Chondrocyte (in vitro differentiated cells): ENCODE data around the gene CREB5. TPM values are rescaled to one million over a fixed set of nuclear protein-coding genes. Genes with fewer than 3 reads are reported as not detected.

Experiments
- DNase-seq: peaks from one replicate; pipeline ENCODE4 v3.0.0; 2021; ENCODE audit warnings: mixed read lengths, low spot score
- H3K27ac Mint-ChIP-seq: one replicate; pipeline ENCODE4 v1.8.0; 2021; ENCODE audit warnings: mild to moderate bottlenecking, moderate library complexity, mixed read lengths; ENCODE audit not compliant: unreplicated experiment
- H3K27me3 Mint-ChIP-seq: 2 replicates; pipeline ENCODE4 v1.8.0; 2021; ENCODE audit warnings: low read depth, mixed read lengths
- H3K36me3 Mint-ChIP-seq: 2 replicates; pipeline ENCODE4 v1.8.0; 2021; ENCODE audit warnings: low read depth, mixed read lengths
- H3K4me1 Mint-ChIP-seq: 2 replicates; pipeline ENCODE4 v1.8.0; 2021; ENCODE audit warnings: low read depth, mild to moderate bottlenecking, mixed read lengths
- H3K4me3 Mint-ChIP-seq: one replicate; pipeline ENCODE4 v1.8.0; 2021; ENCODE audit warnings: mild to moderate bottlenecking, moderate library complexity, mixed read lengths; ENCODE audit not compliant: unreplicated experiment
- H3K9me3 Mint-ChIP-seq: 2 replicates; pipeline ENCODE4 v1.8.0; 2021; ENCODE audit warnings: low read depth, mixed read lengths
- CTCF ChIP-seq: fragments of 200-600 bp; sonication (generic); IDR thresholded peaks from 2 replicates; pipeline ENCODE4 v1.5.0; 2021; ENCODE audit warnings: antibody characterized with exemption, mild to moderate bottlenecking, moderate library complexity
- total RNA-seq: library from RNA; stranded (reverse); gene quantifications from 3 replicates; pipeline ENCODE4 v1.2.1, GENCODE V29; 2021

Gene CREB5
- total RNA-seq, 1 donor from 2014 or later, result 8.2 TPM

GRCh38 chr7:28697913-28698563 lies 285.7 kb downstream of the CREB5 start:
- H3K36me3 Mint-ChIP-seq, result no peaks in the 10 kb centered on the region
- H3K27me3 Mint-ChIP-seq, result no peaks in the 10 kb centered on the region
- no peak overlapping the region for H3K4me3 Mint-ChIP-seq
- peaks cover 32% of the 10 kb centered on the region for H3K4me1 Mint-ChIP-seq
- no peak for DNase-seq
- H3K27ac Mint-ChIP-seq, result peak overlapping the region; percentile 8
- peaks cover 3% of the 10 kb centered on the region for H3K9me3 Mint-ChIP-seq
- no peak for TF ChIP-seq CTCF

- no peak for TF ChIP-seq CTCF
- Mint-ChIP-seq H3K27me3 (no peaks in the 10 kb centered on the region), H3K4me1 (peaks cover 32% of the 10 kb centered on the region), H3K4me3 (no peak overlapping the region), H3K9me3 (peaks cover 5% of the 10 kb centered on the region), H3K36me3 (no peaks in the 10 kb centered on the region), H3K27ac (no peak overlapping the region)
- no peak for DNase-seq
These were observed 286.5 kb downstream of the CREB5 start for GRCh38 chr7:28698840-28699239.

GRCh38 chr7:28700096-28700495 lies 287.8 kb downstream of the CREB5 start:
- Mint-ChIP-seq H3K4me1 (peaks cover 32% of the 10 kb centered on the region), H3K27me3 (no peaks in the 10 kb centered on the region), H3K4me3 (no peak overlapping the region), H3K27ac (peak overlapping the region; percentile 84), H3K9me3 (peaks cover 5% of the 10 kb centered on the region), H3K36me3 (no peaks in the 10 kb centered on the region)
- no peak for TF ChIP-seq CTCF
- no peak for DNase-seq

GRCh38 chr7:28700790-28701203 lies 288.5 kb downstream of the CREB5 start:
- H3K4me1 Mint-ChIP-seq, result peaks cover 29% of the 10 kb centered on the region
- H3K27me3 Mint-ChIP-seq, result no peaks in the 10 kb centered on the region
- no peaks in the 10 kb centered on the region for H3K36me3 Mint-ChIP-seq
- H3K4me3 Mint-ChIP-seq, result no peak overlapping the region
- peaks cover 5% of the 10 kb centered on the region for H3K9me3 Mint-ChIP-seq
- H3K27ac Mint-ChIP-seq, result peak overlapping the region; percentile 84
- no peak for DNase-seq
- no peak for TF ChIP-seq CTCF

GRCh38 chr7:28701731-28702130 lies 289.4 kb downstream of the CREB5 start:
- Mint-ChIP-seq H3K27ac (no peak overlapping the region), H3K36me3 (no peaks in the 10 kb centered on the region), H3K4me1 (peaks cover 29% of the 10 kb centered on the region), H3K27me3 (no peaks in the 10 kb centered on the region), H3K9me3 (peaks cover 5% of the 10 kb centered on the region), H3K4me3 (no peak overlapping the region)
- no peak for TF ChIP-seq CTCF
- DNase-seq, result no peak
